HEK293 (cell line): ENCODE results near the gene IGFBP2.
A peak's percentile ranks its signal among the peaks of the same experiment; 100 is the strongest.

ENCODE experiments used
- BCL11B ChIP-seq: fragments of 450-650 bp; formaldehyde crosslinking; IDR thresholded peaks from 2 replicates; pipeline ENCODE4 v1.5.1; 2016; ENCODE audit warnings: low read depth, missing biosample characterization, missing genetic modification characterization
- EGR2 ChIP-seq: fragments of 450-650 bp; formaldehyde crosslinking; IDR thresholded peaks from 2 replicates; pipeline ENCODE4 v1.5.1; 2016; ENCODE audit warnings: low read depth, missing biosample characterization, missing genetic modification characterization
- GLI2 ChIP-seq: fragments of 450-650 bp; formaldehyde crosslinking; IDR thresholded peaks from 2 replicates; pipeline ENCODE4; 2017; ENCODE audit warnings: missing biosample characterization, missing genetic modification characterization, low read depth, borderline replicate concordance
- KLF16 ChIP-seq: fragments of 450-650 bp; formaldehyde crosslinking; IDR thresholded peaks from 2 replicates; pipeline ENCODE4 v1.5.1; 2017; ENCODE audit warnings: missing biosample characterization, missing genetic modification characterization
- KLF17 ChIP-seq: fragments of 450-650 bp; formaldehyde crosslinking; IDR thresholded peaks from 2 replicates; pipeline ENCODE4 v1.5.1; 2016; ENCODE audit warnings: missing biosample characterization, missing genetic modification characterization
- ZBTB8A ChIP-seq: fragments of 450-650 bp; formaldehyde crosslinking; IDR thresholded peaks from 2 replicates; pipeline ENCODE4 v1.5.1; 2016; ENCODE audit warnings: missing biosample characterization, missing genetic modification characterization
- ZFHX2 ChIP-seq: fragments of 450-650 bp; formaldehyde crosslinking; conservative IDR thresholded peaks from 2 replicates; pipeline ENCODE4 v1.5.1; 2016; ENCODE audit warnings: missing biosample characterization, missing genetic modification characterization
- ZNF10 ChIP-seq: fragments of 450-650 bp; formaldehyde crosslinking; IDR thresholded peaks from 2 replicates; pipeline ENCODE4 v1.5.1; 2017; ENCODE audit warnings: missing biosample characterization, missing genetic modification characterization
- ZNF157 ChIP-seq: fragments of 450-650 bp; formaldehyde crosslinking; IDR thresholded peaks from 2 replicates; pipeline ENCODE4 v1.5.1; 2016; ENCODE audit warnings: missing biosample characterization, missing genetic modification characterization
- ZNF174 ChIP-seq: fragments of 450-650 bp; formaldehyde crosslinking; IDR thresholded peaks from 2 replicates; pipeline ENCODE4 v1.5.0; 2017; ENCODE audit warnings: missing biosample characterization, mild to moderate bottlenecking, missing genetic modification characterization
- ZNF239 ChIP-seq: fragments of 450-650 bp; formaldehyde crosslinking; IDR thresholded peaks from 2 replicates; pipeline ENCODE4 v1.5.1; 2016; ENCODE audit warnings: missing biosample characterization, missing genetic modification characterization
- ZNF248 ChIP-seq: fragments of 450-650 bp; formaldehyde crosslinking; IDR thresholded peaks from 2 replicates; pipeline ENCODE4 v1.5.1; 2017; ENCODE audit warnings: missing biosample characterization, missing genetic modification characterization
- ZNF302 ChIP-seq: fragments of 450-650 bp; formaldehyde crosslinking; IDR thresholded peaks from 2 replicates; pipeline ENCODE4 v1.5.1; 2016; ENCODE audit warnings: missing biosample characterization, missing genetic modification characterization, low read depth
- ZNF324 ChIP-seq: fragments of 450-650 bp; formaldehyde crosslinking; IDR thresholded peaks from 2 replicates; pipeline ENCODE4 v1.5.1; 2016; ENCODE audit warnings: missing biosample characterization, missing genetic modification characterization
- ZNF335 ChIP-seq: fragments of 450-650 bp; formaldehyde crosslinking; conservative IDR thresholded peaks from 2 replicates; pipeline ENCODE4 v1.5.1; 2016; ENCODE audit warnings: missing biosample characterization, missing genetic modification characterization
- ZNF341 ChIP-seq: fragments of 450-650 bp; formaldehyde crosslinking; IDR thresholded peaks from 2 replicates; pipeline ENCODE4; 2016; ENCODE audit warnings: low read depth, missing biosample characterization, missing genetic modification characterization
- ZNF391 ChIP-seq: fragments of 450-650 bp; formaldehyde crosslinking; IDR thresholded peaks from 2 replicates; pipeline ENCODE4 v1.5.1; 2016; ENCODE audit warnings: low read depth, missing biosample characterization, missing genetic modification characterization, borderline replicate concordance
- ZNF416 ChIP-seq: fragments of 450-650 bp; formaldehyde crosslinking; IDR thresholded peaks from 2 replicates; pipeline ENCODE4 v1.5.1; 2016; ENCODE audit warnings: missing biosample characterization, missing genetic modification characterization
- ZNF423 ChIP-seq: fragments of 450-650 bp; formaldehyde crosslinking; IDR thresholded peaks from 2 replicates; pipeline ENCODE4 v1.5.1; 2016; ENCODE audit warnings: missing biosample characterization, missing genetic modification characterization
- ZNF426 ChIP-seq: fragments of 450-650 bp; formaldehyde crosslinking; IDR thresholded peaks from 2 replicates; pipeline ENCODE4 v1.5.1; 2017; ENCODE audit warnings: missing biosample characterization, missing genetic modification characterization, mild to moderate bottlenecking, inconsistent platforms, moderate library complexity
- ZNF513 ChIP-seq: fragments of 450-650 bp; IDR thresholded peaks from 2 replicates; pipeline ENCODE4 v1.5.1; 2018; ENCODE audit warnings: missing biosample characterization, missing genetic modification characterization
- ZNF530 ChIP-seq: fragments of 450-650 bp; formaldehyde crosslinking; IDR thresholded peaks from 2 replicates; pipeline ENCODE4 v1.5.1; 2016; ENCODE audit warnings: low read depth, missing biosample characterization, missing genetic modification characterization
- ZNF548 ChIP-seq: fragments of 450-650 bp; formaldehyde crosslinking; IDR thresholded peaks from 2 replicates; pipeline ENCODE4 v1.5.1; 2016; ENCODE audit warnings: missing biosample characterization, missing genetic modification characterization
- ZNF560 ChIP-seq: fragments of 450-650 bp; formaldehyde crosslinking; IDR thresholded peaks from 2 replicates; pipeline ENCODE4 v1.5.1; 2017; ENCODE audit warnings: missing biosample characterization, missing genetic modification characterization, borderline replicate concordance
- ZNF571 ChIP-seq: fragments of 450-650 bp; formaldehyde crosslinking; IDR thresholded peaks from 2 replicates; pipeline ENCODE4 v1.5.0; 2017; ENCODE audit warnings: missing biosample characterization, missing genetic modification characterization
- ZNF664 ChIP-seq: fragments of 450-650 bp; formaldehyde crosslinking; IDR thresholded peaks from 2 replicates; pipeline ENCODE4 v1.5.1; 2016; ENCODE audit warnings: missing biosample characterization, missing genetic modification characterization
- ZNF670 ChIP-seq: fragments of 450-650 bp; formaldehyde crosslinking; IDR thresholded peaks from 2 replicates; pipeline ENCODE4 v1.5.1; 2016; ENCODE audit warnings: missing biosample characterization, missing genetic modification characterization, low read depth
- ZNF747 ChIP-seq: fragments of 450-650 bp; formaldehyde crosslinking; IDR thresholded peaks from 2 replicates; pipeline ENCODE4 v1.5.1; 2016; ENCODE audit warnings: missing biosample characterization, missing genetic modification characterization
- ZNF76 ChIP-seq: fragments of 450-650 bp; formaldehyde crosslinking; IDR thresholded peaks from 2 replicates; pipeline ENCODE4; 2016; ENCODE audit warnings: low read depth, missing biosample characterization, missing genetic modification characterization, borderline replicate concordance
- ZNF776 ChIP-seq: fragments of 450-650 bp; formaldehyde crosslinking; IDR thresholded peaks from 2 replicates; pipeline ENCODE4 v1.5.0; 2017; ENCODE audit warnings: missing biosample characterization, missing genetic modification characterization, borderline replicate concordance
- ZNF785 ChIP-seq: fragments of 450-650 bp; formaldehyde crosslinking; IDR thresholded peaks from 2 replicates; pipeline ENCODE4 v1.5.1; 2016; ENCODE audit warnings: missing biosample characterization, missing genetic modification characterization
- ZNF792 ChIP-seq: fragments of 450-650 bp; formaldehyde crosslinking; IDR thresholded peaks from 2 replicates; pipeline ENCODE4 v1.5.1; 2016; ENCODE audit warnings: missing biosample characterization, missing genetic modification characterization
- ZNF843 ChIP-seq: fragments of 450-650 bp; formaldehyde crosslinking; IDR thresholded peaks from 2 replicates; pipeline ENCODE4 v1.5.1; 2016; ENCODE audit warnings: missing biosample characterization, missing genetic modification characterization
- ZSCAN23 ChIP-seq: fragments of 450-650 bp; formaldehyde crosslinking; IDR thresholded peaks from 2 replicates; pipeline ENCODE4 v1.5.1; 2016; ENCODE audit warnings: missing biosample characterization, missing genetic modification characterization
- ZSCAN4 ChIP-seq: fragments of 450-650 bp; formaldehyde crosslinking; IDR thresholded peaks from 2 replicates; pipeline ENCODE4 v1.5.1; 2017; ENCODE audit warnings: missing biosample characterization, missing genetic modification characterization
- TF ChIP-seq, protein P1 (sequence below): fragments of 450-650 bp; formaldehyde crosslinking; optimal IDR thresholded peaks from 2 replicates; pipeline ENCODE3; 2016; ENCODE audit warnings: missing biosample characterization, mild to moderate bottlenecking, missing genetic modification characterization
- TF ChIP-seq, protein P2 (sequence below): fragments of 450-650 bp; formaldehyde crosslinking; IDR thresholded peaks from 2 replicates; pipeline ENCODE4 v1.5.1; 2016; ENCODE audit warnings: missing biosample characterization, missing genetic modification characterization

Gene IGFBP2

DNA sequence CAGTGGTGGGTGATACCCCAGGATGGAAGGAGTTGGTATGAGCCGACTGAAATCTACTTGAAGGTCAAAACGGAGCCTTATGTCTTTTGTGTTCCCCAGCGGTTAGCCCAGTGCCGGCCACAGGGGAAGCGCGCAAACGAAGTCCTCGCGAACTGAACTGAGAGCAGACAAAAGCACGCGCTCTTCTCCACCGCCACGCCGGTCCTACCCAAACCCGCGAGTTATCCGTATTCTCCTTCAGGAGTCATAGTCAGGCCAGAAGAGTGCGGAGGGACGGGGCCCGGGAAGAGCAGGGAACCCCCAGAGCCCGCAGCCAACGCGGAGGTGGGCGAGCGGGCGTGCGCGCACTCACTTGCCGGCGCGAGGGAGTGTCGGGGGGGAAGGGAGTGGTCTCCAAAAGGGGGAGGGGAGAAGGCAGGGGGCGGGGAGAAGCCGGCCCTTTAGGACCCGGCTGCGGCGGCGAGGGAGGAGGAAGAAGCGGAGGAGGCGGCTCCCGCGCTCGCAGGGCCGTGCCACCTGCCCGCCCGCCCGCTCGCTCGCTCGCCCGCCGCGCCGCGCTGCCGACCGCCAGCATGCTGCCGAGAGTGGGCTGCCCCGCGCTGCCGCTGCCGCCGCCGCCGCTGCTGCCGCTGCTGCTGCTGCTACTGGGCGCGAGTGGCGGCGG is at the start of gene IGFBP2 (continued):
- no peak; the same call in 1 of the 2 replicates for TF ChIP-seq ZNF792
- no peak for TF ChIP-seq GLI2 (tag by site-specific recombination)
- TF ChIP-seq ZNF248: no peak
- no peak for TF ChIP-seq BCL11B (tag by site-specific recombination)
- peak; percentile 79 for TF ChIP-seq ZFHX2 (tag by site-specific recombination)
- 0 out of 2 replicates have a peak, but pooled peaks have one; percentile 19 for TF ChIP-seq KLF16
- TF ChIP-seq ZNF530 (tag by site-specific recombination): no peak
- no peak for TF ChIP-seq ZNF76 (tag by site-specific recombination)
- TF ChIP-seq ZNF302 (tag by site-specific recombination): no peak
- no peak for TF ChIP-seq ZNF423 (tag by site-specific recombination)
- peak; percentile 30; the same call in 1 of the 2 replicates for TF ChIP-seq ZNF843 (tag by site-specific recombination)
- no peak for TF ChIP-seq ZNF157 (tag by site-specific recombination)
- no peak for TF ChIP-seq ZNF416 (tag by site-specific recombination)
- no peak for TF ChIP-seq ZNF747 (tag by site-specific recombination)
- TF ChIP-seq ZNF785 (tag by site-specific recombination): no peak
- TF ChIP-seq, protein P1, sequence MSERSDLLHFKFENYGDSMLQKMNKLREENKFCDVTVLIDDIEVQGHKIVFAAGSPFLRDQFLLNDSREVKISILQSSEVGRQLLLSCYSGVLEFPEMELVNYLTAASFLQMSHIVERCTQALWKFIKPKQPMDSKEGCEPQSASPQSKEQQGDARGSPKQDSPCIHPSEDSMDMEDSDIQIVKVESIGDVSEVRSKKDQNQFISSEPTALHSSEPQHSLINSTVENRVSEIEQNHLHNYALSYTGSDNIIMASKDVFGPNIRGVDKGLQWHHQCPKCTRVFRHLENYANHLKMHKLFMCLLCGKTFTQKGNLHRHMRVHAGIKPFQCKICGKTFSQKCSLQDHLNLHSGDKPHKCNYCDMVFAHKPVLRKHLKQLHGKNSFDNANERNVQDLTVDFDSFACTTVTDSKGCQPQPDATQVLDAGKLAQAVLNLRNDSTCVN (tag by site-specific recombination): peak; percentile 72
- TF ChIP-seq ZNF560 (tag by site-specific recombination): no peak
- no peak for TF ChIP-seq ZNF174 (tag by site-specific recombination)
- TF ChIP-seq ZNF239: no peak
- TF ChIP-seq ZNF776: no peak
- TF ChIP-seq ZNF664 (tag by site-specific recombination): no peak
- 0 out of 2 replicates have a peak, but pooled peaks have one; percentile 23 for TF ChIP-seq ZNF324
- TF ChIP-seq ZNF10 (tag by site-specific recombination): no peak
- no peak for TF ChIP-seq ZNF548 (tag by site-specific recombination)
- TF ChIP-seq ZNF341 (tag by site-specific recombination): peak; percentile 76
- no peak for TF ChIP-seq ZNF571
- no peak for TF ChIP-seq ZNF513 (tag by site-specific recombination)
- peak; percentile 45; the same call in 1 of the 2 replicates for TF ChIP-seq ZBTB8A
- TF ChIP-seq ZNF391 (tag by site-specific recombination): no peak
- TF ChIP-seq EGR2 (tag by site-specific recombination): peak; percentile 67
- TF ChIP-seq, protein P2, sequence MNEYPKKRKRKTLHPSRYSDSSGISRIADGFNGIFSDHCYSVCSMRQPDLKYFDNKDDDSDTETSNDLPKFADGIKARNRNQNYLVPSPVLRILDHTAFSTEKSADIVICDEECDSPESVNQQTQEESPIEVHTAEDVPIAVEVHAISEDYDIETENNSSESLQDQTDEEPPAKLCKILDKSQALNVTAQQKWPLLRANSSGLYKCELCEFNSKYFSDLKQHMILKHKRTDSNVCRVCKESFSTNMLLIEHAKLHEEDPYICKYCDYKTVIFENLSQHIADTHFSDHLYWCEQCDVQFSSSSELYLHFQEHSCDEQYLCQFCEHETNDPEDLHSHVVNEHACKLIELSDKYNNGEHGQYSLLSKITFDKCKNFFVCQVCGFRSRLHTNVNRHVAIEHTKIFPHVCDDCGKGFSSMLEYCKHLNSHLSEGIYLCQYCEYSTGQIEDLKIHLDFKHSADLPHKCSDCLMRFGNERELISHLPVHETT (tag by site-specific recombination): no peak
- TF ChIP-seq ZSCAN4: no peak
- no peak for TF ChIP-seq ZNF426 (tag by site-specific recombination)
- no peak for TF ChIP-seq KLF17 (tag by site-specific recombination)
- no peak for TF ChIP-seq ZSCAN23 (tag by site-specific recombination)
- peak; percentile 52 for TF ChIP-seq ZNF335
- no peak for TF ChIP-seq ZNF670 (tag by site-specific recombination)
